NCI-H128 (cell line): Measurements from ENCODE around the gene LSP1.

Source experiments
- DNase-seq: peaks from one replicate; lab custom pipeline; 2025; ENCODE audit not compliant: unreplicated experiment; lab: John Stamatoyannopoulos, UW

LSP1 gene

DNA sequence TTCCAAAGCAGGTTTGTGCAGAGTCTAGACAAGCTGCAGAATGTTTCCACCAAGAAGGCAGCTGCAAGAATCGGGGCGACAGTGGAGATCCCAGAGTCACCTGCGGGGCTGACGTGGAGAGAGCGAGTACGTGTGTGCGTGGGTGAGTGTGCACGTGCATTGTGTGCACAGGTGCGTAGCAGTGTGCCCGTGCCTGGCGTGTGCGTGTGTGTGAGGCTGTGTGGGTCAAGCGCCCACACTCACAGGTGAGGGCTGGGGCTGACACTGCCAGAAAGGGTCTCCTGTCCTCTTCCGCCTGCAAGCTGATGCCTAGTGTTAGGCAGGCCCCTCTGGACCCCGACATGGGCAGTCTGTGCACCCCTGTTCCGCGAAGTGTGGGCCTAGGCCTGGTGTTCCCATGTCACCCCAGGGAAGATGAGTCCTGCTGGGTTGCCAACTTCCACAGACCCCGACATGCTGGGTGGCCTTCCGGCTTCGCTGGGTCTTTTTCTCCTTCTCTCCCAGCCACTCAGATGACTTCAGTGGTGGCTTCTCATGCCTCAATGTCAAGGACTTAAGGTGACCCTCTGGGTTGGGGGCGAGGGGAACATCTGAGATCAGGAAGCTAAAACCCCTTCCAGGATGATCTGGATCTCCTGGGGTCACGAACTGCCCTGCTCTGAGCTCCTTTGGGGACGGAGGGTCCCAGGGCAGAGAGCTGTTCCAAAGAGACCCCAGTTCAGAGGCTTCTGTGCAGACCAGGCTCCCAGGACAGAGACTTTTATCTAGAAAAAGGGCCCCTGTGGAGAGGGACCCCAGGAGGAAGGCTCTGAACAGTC, 28.5 kb upstream of the LSP1 start:
- no peak for DNase-seq

DNA sequence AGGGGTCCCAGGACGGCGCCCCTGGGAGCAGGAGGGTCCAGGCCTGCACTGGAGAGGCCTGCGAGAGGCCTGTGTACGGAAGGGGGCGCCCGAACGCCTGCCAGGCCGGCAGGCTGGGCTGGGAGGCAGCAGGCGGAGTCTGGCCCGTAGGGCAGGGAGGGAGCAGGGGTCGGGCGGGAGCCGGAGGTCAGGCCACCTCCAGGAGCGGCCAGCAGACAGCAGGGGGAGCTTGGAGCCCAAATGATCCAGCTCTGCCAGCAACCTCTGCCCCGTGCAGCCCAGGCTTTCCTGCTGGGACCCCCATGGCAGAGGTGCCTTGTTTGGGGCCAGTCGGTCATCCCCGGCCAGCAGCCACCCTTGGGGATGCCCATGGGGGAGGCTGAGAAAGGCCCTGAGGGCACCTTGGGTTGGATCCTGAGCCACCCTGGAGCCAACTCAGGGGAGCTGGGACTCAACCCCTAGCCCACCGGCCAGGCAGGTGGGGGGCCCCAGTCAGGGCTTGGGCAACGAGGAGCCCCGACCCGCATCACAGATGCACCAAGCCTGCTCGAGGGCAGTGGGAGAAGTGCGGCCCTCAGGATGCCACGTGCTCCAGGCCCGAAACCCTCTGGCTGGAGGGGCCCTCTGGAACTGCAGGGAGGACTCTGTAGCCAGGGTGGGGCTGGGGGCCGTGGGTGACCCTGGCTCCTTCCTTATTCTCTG, 27.7 kb upstream of the LSP1 start:
- DNase-seq, result no peak

DNA sequence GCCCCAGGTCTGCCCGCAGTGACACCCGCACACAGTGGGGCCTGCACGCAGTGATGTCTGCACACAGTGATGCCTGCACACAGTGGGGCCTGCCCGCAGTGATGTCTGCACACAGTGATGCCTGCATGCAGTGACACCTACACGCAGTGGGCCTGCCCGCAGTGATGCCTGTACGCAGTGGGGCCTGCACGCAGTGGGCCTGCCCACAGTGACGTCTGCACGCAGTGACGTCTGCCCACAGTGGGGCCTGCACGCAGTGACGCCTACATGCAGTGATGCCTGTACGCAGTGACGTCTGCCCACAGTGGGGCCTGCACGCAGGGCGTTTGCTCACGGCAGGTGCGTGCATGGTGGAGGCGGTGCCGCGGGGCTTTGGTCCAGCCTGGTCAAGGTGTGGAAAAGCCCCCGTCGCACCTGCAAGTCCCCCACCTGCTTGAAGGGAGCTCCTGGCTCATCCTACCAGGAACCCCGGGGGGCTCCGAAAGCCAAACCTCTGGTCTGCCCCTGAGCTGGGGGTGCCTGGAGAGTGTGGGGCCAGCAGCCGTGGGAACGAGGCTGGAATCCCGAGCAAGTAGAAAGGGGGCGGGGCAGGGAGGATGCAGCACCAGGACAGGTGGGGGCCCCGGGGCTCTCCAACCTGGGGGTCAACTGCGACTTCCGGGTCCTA, 27.0 kb upstream of the LSP1 start:
- DNase-seq, result no peak

DNA sequence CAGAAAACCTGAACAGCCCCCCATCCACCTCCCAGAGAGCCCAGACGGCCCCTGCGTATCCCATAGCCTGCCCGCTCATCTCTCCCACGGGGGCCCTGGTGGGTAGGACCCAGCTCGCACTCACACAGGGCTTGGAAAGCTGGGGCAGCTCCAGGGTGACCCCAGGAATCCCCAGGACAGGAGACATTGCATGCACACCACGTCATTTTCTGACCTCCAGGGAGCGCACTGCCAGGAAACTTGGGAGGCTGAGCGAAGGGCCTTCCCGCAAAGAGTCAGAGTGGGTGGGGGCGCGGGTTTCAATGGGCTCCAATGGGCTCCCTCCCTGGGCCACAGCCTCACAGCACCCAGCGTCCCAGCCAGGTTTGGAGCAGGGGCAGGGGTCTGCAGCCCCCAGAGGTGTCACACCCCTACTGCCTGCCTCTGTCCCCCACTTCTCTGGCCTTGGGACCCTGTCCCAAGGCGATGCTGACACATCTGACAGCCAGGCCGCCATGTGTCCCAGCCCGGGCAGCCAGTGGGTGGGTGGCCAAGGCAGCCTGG, 26.3 kb upstream of the LSP1 start:
- DNase-seq, result no peak

- DNase-seq, result peak; percentile 52
These were observed 25.6 kb upstream of the LSP1 start for GRCh38 chr11:1827095-1827813.

DNA sequence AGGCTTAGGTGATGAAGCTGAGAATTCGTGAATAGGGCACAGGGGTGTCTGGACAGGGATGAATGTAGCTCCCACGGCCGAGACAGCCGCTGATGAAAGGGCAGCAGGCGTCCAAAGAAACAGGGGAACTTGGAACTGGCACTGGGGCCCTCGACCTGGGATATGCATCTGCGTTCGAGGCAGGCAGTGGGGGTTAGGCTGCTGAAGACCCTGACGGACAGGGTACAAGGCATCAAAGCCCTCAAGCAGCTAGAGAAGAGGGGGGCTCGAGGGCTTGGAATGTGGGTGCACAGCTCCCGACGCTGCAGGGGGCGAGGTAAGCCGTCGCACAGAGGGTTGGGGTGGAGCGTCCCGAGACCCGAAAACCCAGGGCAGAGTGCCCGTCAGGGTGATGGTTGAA, 25.0 kb upstream of the LSP1 start:
- DNase-seq, result no peak

- DNase-seq, result no peak
These were observed 24.3 kb upstream of the LSP1 start for GRCh38 chr11:1828542-1828941.

DNA sequence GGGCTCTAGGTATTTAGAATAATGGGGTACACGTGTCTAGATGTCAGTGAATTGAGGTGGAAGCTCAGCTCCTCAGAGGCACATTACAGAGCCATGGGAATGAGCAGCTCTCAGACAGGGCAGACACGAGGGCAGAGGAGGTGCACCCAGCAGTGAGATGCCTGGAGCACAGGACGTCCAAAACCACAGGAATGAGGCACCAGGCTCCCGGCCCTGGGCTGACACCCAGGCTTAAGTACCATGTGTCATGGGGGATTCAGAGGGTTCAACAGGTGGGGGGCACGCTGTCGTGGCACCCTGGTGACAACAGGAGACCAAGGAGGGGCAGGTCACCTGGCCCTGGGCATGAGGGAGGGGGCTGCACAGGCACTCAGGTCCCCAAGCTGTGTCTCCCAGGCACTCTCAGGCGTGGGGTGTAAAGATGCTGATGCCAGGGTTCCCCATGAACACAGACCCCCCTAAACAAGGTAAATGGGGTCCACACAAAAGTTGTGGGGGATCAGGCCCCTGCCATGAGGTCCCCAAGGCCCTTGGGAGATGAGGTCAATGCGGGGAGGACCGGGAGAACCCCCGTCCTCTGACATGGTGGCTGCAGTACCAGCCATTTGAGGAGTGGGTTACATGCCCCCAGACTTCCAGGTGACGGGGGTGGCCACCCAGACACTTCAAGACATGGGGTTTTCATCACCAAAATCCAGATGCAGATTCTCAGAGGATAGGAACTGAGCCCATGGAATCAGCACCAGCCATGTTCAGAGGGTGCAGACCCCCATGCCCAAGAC, 23.7 kb upstream of the LSP1 start:
- no peak for DNase-seq

DNA sequence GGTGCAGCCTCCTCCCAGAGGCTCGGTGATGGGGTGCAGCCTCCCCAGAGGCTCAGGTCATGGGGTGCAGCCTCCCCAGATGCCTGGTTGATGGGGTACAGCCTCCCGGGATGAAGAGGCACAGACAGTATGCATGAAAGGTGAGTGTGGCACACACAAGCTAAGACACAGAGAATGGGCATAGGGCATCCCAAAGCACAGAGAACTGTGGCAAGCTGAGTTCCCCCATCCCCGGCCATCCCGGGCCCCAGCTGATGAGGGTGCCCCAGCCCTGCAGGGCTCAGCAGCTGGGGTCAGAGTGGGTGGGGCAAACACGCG, 22.9 kb upstream of the LSP1 start:
- DNase-seq, result no peak

GRCh38 chr11:1830322-1831223, 22.3 kb upstream of the LSP1 start:
- no peak for DNase-seq

DNA sequence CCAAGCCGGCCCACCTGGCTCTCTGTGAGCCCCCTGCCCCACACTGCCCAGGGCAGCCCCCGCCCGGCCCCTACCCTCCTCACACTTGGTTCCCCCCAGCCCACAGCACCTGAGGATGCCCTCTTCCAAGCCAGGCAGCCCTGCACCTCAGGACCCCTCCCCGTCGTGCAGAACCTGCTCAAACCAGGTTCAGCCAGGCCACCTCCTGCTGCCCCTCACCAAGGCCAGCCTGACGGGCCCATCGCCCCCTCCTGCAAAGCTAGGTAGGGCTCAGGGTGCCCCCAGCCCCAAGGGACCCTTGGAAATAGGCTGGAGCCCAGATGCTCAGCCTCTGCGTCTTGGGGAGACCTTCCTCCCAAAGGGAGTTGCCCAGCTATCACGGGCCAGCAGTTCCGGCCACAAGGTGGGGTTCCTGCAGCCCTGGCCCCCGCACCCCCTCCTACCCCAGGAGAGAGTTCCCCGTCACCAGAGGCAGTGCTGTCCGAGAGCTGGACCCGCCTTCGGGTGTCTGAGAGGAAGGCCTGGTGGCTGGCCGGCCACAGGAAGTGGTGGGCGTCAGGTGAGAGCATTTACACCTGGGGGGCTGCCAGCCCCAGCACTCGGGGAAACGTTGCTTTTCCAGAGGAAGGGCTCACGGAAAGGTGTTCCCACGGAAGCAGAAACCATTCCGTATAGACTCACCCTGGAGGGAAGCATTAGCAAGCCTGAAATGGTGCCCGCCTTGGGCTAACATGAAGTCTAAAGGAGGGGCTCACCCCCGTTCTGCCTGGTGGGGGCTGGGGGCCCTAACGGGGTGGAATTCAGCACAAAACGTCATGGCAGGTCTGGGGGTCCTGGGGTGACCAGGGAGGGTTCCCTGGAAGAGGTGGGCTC, 21.3 kb upstream of the LSP1 start:
- no peak for DNase-seq

- no peak for DNase-seq
These were observed 20.5 kb upstream of the LSP1 start for GRCh38 chr11:1832211-1832919.

DNA sequence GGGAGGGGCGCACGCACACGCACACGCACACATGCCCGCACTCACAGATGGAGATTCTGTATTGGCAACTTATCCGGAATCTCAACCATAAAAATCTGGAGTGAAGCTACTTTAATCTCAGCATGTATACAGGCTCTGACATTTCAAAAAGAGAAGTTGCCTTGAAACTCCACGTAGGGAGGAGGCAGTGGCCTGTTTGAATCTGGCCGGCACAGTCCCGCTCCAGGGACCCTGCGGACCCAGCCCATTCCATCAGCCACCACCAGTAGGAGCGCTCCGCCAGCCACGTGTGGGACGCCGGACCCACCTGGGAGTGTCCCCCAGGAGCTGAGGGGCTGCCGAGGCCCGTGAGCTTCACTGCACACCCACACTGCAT, 20.0 kb upstream of the LSP1 start:
- DNase-seq, result no peak

GRCh38 chr11:1834062-1834610, 18.7 kb upstream of the LSP1 start:
- DNase-seq, result no peak

DNA sequence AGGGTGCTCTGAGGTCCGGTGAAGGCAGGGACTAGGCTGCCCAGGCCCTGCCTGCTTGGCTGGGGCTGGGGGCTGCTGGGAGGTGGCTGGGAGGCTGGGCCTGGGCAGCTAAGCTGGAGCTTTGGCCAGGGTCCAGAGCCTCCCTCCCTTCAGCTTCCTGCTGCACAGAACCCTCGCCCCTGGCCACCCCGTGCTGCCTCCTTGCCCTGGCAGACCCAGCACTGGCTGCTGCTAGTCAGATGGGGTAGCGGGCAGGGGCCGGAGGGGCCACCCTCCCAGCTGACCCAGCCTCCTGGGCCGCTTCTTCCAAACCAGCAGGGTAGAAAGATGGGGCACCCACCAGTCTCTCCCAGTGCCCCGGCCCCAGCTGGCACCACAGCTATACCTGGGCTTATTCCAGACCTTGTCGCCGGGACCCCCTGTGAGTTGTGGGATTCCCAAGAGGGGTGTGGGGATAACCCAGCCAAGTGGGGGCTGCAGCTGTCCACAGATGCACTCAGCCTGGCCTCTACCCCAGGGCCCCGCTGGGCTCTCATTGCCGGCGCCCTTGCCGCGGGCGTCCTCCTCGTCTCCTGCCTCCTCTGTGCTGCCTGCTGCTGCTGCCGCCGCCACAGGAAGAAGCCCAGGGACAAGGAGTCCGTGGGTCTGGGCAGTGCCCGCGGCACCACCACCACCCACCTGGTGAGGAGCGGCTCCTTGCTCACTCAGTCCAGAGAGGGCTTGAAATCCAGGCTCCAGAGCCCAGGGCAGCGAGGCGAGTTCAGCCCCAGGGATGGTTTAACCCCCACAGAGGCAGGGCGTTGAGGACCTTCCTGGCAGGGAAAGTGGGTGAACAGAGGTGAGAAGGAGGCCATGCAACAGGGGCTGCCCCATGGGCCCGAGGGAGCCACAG, 17.9 kb upstream of the LSP1 start, which contains the start of gene SYT8:
Gene SYT8 (plus strand): TSS at position 212 of the 892 bp plus-strand sequence. CDS start 116 bp downstream, at position 328.
- DNase-seq, result no peak

GRCh38 chr11:1835671-1836010, 17.2 kb upstream of the LSP1 start:
- no peak for DNase-seq
